Measurements from ENCODE around the gene TSPAN1. TPM values are rescaled to one million over a fixed set of nuclear protein-coding genes. Genes with fewer than 3 reads are reported as not detected.

The TSPAN1 gene
- not detected for polyA plus RNA-seq (2012; ENCODE audit: insufficient read length, low read depth)

- TF ChIP-seq REST (IDR thresholded peaks at IDR 0.05; ENCODE audit: insufficient read depth in 1 of 2, low read depth in 2 of 2, low read length in 2 of 2) (no peak), FOXP2 (optimal IDR thresholded peaks at IDR 0.05; ENCODE audit: borderline replicate concordance, extremely low read depth, extremely low read length, insufficient read depth) (no peak), POLR2AphosphoS5 (IDR thresholded peaks at IDR 0.05; ENCODE audit: low read depth, low read length) (no peak), TAF1 (IDR thresholded peaks at IDR 0.05; ENCODE audit: borderline replicate concordance, insufficient read depth, low read length) (no peak), SIN3A (IDR thresholded peaks at IDR 0.05; ENCODE audit: borderline replicate concordance, insufficient read depth, low read length) (no peak)
Measured at GRCh38 chr1:46174448-46175231, at the start of gene TSPAN1. TSPAN1 (plus strand) TSS chr1:46175087; CDS start chr1:46181108, 6,021 bp downstream.

GRCh38 chr1:46128344-46128743 lies 46.5 kb upstream of the TSPAN1 start:
- TF ChIP-seq POLR2AphosphoS5 (IDR thresholded peaks at IDR 0.05; ENCODE audit: low read depth, low read length) (no peak), TAF1 (IDR thresholded peaks at IDR 0.05; ENCODE audit: borderline replicate concordance, insufficient read depth, low read length) (no peak), SIN3A (IDR thresholded peaks at IDR 0.05; ENCODE audit: borderline replicate concordance, insufficient read depth, low read length) (no peak), FOXP2 (optimal IDR thresholded peaks at IDR 0.05; ENCODE audit: borderline replicate concordance, extremely low read depth, extremely low read length, insufficient read depth) (no peak), REST (IDR thresholded peaks at IDR 0.05; ENCODE audit: insufficient read depth in 1 of 2, low read depth in 2 of 2, low read length in 2 of 2) (no peak)

GRCh38 chr1:46130121-46130520 lies 44.8 kb upstream of the TSPAN1 start:
- no peak for TF ChIP-seq REST (IDR thresholded peaks at IDR 0.05; ENCODE audit: insufficient read depth in 1 of 2, low read depth in 2 of 2, low read length in 2 of 2)
- no peak for TF ChIP-seq POLR2AphosphoS5 (IDR thresholded peaks at IDR 0.05; ENCODE audit: low read depth, low read length)
- TF ChIP-seq TAF1 (IDR thresholded peaks at IDR 0.05; ENCODE audit: borderline replicate concordance, insufficient read depth, low read length): no peak
- no peak for TF ChIP-seq SIN3A (IDR thresholded peaks at IDR 0.05; ENCODE audit: borderline replicate concordance, insufficient read depth, low read length)
- no peak for TF ChIP-seq FOXP2 (optimal IDR thresholded peaks at IDR 0.05; ENCODE audit: borderline replicate concordance, extremely low read depth, extremely low read length, insufficient read depth)

- TF ChIP-seq FOXP2 (optimal IDR thresholded peaks at IDR 0.05; ENCODE audit: borderline replicate concordance, extremely low read depth, extremely low read length, insufficient read depth) (no peak), REST (IDR thresholded peaks at IDR 0.05; ENCODE audit: insufficient read depth in 1 of 2, low read depth in 2 of 2, low read length in 2 of 2) (no peak), SIN3A (IDR thresholded peaks at IDR 0.05; ENCODE audit: borderline replicate concordance, insufficient read depth, low read length) (no peak), TAF1 (IDR thresholded peaks at IDR 0.05; ENCODE audit: borderline replicate concordance, insufficient read depth, low read length) (no peak), POLR2AphosphoS5 (IDR thresholded peaks at IDR 0.05; ENCODE audit: low read depth, low read length) (no peak)
Measured at GRCh38 chr1:46130606-46131005, 44.3 kb upstream of the TSPAN1 start.
